ENCODE data around the gene VPS13D. TPM values are rescaled to one million over a fixed set of nuclear protein-coding genes. Genes with fewer than 3 reads are reported as not detected.
"Not testable (repeated sequence)": the region's sequence is repeated elsewhere in the genome, so short reads cannot be mapped to it uniquely, and the experiment has no call there.

VPS13D gene
- total RNA-seq, 1 experiment from 2014 or later = 11.1 TPM

DNA sequence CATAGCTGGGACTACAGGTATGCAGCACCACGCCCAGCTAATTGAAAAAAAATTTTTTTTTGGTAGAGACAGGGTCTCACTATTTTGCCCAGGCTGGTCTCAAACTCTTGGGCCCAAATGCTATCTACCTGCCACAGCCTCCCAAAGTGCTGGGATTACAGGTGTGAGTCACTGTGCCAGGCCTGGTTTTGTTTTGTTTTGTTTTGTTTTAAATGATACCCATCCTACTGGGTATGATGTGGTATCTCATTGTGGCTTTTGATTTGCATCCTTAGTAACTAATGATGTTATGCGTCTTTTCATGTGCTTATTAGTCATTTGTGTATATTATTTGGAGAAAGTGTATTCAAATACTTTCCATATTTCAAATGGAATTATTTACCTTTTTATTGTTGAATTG, 142.3 kb downstream of the VPS13D start:
- DNase-seq (ENCODE audit: low read depth) = no peak

DNA sequence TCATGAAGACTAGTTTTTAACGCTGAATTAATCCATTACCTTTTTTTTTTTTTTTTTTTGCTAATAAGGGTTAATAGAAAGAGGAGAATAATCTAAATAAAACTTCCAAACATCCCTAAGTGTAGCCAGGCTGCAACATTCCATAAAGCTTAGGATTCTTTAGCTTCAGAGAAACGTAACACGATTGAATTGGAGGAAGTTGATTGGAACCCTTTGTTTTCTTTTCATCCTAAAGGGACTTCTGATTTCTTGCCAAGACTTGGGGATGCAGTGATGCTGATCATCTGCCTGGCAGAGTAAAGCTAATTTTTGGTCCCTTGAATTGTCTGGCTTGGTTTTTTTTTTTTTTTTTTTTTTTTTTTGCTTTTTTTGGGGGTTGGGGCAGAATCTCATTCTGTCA, 142.9 kb downstream of the VPS13D start:
- no peak for DNase-seq (ENCODE audit: low read depth)

DNA sequence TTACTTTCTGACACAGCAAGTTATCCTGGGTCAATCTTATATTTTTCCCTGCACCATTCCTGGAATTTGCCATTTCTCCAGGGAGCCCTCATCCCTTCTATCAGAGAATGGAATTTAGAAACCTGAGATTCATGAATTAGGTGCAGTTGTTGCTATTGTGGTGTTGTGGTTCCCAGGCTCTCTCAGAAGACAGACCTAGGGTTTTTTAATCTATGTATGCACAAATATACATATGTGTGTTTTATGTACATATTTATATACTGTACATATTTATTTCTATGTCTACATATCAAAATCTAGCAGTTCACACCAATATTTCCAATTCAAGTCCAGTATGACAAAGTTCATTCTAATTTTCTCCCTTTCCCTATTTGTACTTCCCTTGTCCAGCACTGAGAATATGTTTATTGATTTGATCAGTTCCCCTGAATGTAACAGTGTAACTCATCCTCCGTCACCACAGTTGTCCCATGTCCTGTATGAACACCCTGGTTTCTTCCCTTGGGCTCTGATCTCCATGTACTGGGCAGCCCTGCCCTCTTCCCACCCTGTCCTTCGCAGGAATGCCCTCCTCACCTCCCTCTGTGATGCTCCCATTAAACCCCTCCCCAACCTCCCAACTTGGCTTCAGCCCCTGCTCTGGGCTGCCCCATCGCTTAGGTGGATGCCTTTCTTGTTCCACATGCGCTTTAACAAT, 145.5 kb downstream of the VPS13D start:
- DNase-seq (ENCODE audit: low read depth) = no peak

DNA sequence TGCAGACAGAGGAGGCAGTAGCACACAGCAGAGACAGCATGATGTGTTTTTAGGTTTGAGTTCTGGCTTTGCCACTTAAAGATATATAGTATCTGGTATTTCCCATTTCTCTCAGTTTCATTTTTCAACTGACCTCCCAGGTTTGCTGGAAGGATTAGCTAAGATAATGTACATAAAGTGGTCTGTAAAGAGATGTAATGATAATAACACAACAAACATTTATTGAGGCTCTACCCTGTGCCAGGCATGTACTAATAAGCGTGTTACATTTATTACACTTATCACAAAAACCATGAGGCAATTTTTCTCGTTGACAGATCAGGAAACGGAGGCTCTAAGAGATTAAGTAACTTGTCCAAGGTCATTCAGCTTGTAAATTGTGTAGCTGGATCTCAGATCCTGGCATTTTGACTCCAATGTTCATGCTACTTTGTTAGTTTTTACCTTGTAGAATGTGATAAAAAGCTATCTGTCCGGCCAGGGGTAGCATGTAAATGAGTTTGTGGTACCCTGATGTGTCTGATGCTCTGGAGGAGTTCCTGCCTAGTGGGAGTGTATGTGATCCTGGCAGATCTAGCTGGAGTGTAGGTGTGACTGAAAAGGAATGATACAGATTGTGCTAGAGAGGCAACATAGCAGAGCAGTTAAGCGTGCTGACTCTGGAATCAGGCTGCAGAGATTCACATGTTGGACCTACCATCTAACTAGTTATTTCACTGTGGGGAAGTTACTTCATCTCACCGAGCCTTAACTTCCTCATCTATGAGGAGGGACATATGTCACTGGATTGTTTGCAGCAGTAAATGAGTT, 146.6 kb downstream of the VPS13D start:
- no peak for DNase-seq (ENCODE audit: low read depth)

DNA sequence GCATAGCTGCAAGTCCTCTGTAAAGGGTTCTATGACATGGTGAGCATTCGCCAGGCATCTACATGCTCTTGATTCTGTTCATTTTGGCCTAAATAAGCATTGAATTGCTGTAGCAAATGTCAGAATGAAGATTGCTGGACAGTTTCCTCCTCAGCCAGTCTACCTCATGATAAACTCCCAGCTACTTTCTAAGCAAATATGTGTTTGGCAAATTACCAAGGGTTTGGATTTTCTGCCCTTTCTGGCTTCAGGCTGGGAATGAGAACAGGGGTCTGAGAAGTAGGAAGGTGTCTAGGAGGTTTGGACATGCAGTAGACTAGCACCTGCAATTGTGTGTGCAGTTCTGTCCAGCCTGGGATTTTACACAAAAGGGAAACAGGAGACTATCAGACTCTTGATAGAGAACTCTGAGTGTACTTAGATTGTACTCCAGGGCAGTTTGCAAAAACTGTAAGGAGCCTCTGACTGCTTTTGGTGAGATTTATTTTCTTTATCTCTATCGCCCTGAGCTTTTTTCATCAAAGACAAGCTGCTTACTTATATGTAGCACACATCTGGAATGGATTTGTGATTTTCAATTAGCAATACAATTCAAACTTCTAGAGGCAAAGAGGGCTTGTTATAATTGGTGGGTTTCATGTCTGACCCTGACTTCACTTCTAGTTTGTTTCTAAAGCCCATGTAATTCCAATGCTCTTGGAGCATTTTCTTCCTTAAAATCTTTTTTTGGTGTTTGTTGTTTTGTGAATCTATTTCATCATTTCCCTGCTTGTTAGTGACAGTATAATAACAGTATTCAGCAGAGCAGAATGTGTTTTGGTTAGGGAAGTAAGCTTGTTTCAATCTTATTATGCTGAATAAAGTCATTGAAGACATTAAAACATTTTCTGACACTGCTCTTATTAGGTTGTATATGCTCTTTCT, 150.8 kb downstream of the VPS13D start:
- DNase-seq (ENCODE audit: low read depth) = no peak

DNA sequence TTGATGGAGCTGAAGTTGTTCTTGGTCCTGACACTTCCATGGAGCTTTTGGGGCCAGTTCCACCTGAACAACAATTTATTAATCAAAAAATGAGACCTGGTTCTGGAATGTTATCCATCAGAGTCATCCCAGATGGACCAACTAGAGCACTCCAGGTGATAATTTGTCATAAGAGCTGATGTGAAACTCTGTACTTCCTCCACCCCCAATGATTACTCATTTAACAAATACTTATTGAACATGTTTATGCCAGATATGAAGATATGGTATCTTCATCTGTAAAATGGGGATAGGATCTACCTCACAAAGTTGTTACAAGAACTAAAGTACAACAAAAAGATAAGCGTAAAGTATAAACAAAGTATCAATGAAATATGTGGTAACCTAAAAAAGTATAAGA, 153.2 kb downstream of the VPS13D start:
- no peak for DNase-seq (ENCODE audit: low read depth)

DNA sequence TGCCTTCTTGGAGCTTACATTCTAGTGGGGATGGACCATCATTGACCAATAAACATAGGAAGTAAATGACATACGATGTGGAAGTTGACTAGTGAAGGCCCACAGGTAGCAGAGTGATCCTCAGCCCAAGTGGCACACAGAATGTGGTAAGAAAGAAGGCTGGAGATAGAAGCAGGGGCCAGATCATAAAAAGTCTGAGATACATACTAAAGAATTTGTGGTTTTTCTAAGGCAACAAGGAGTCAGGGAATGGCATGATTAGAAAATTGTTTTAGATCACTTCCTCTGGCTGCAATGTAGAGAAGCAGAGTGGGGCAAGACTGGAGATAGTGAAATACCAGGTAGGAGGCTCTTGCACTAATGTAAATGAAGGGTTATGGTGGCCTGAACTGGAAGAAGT, 154.0 kb downstream of the VPS13D start:
- no peak for DNase-seq (ENCODE audit: low read depth)

DNA sequence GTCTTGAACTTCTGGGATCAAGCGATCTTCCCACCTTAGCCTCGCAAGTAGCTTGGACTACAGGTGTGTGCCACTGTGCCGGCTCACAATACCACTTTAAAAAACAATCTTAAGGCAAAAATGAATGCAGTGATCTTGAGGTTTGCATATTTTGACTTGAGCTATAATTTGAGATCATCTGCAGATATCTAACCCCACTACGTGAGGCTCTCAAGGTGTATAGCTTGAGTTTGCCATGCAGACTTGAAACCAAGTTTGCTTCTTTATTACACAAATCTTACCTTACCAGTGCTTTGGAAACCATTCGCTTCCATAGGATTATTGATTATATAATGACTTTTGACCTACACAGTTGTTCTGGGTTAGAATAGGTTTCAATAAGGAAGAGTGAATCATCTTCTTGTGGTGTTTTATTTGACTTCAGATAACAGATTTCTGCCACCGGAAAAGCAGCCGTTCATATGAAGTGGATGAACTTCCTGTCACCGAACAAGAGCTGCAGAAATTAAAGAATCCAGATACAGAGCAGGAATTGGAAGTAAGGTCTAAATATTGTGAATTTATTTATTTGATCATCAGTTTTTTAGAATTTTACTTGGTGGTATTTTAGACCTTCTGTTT, 155.1 kb downstream of the VPS13D start:
- DNase-seq (ENCODE audit: low read depth) = no peak

DNA sequence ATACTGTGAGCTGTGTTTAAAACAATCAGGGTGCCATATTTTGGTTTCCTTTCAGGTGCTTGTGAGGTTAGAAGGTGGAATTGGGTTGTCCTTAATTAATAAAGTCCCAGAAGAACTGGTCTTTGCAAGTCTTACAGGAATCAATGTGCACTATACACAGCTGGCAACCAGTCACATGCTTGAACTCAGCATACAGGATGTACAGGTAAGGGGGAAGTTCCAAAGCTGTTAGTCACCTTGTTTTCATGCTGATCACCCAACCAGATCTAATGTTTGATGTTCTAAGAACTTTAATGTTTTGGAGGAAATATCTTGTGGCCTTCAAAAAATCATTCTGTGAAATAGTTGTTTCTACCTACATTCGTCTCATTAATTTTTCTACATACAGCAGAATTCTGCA, 156.3 kb downstream of the VPS13D start:
- no peak for DNase-seq (ENCODE audit: low read depth)

DNA sequence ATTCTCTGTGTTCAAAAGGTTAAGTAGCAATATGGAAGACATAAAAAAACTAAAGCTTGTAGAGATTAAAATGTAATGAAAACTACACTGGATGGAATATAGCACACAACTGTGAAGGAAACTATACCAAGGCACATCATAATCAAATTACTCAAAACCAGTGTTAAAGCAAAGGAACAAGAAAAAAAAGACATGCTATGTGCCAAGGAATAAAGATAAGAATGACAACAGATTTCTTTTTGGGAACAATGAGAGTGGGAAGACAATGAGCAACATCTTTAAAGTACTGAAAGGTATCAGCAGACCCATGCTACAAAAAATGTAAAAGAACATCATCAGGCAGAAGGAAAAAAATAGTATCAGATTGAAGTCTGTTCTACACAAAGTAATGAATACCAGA, 157.8 kb downstream of the VPS13D start:
- no peak for DNase-seq (ENCODE audit: low read depth)

DNA sequence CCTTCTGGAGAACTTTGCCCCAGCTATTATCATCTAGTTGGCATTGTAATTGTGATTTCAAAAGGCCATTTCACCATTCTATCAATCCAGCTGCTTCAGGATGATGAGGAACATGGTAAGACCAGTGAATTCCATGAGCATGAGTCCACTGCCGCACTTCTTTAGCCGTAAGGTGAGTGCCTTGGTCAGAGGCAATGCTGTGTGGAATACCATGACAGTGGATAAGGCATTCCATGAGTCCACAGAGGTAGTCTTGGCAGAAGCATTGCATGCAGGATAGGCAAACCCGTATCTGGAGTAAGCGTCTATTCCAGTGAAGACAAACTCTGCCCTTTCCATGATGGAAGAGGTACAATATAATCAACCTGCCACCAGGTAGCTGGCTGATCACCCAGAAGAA, 160.5 kb downstream of the VPS13D start:
- DNase-seq (ENCODE audit: low read depth) = not testable (repeated sequence)

DNA sequence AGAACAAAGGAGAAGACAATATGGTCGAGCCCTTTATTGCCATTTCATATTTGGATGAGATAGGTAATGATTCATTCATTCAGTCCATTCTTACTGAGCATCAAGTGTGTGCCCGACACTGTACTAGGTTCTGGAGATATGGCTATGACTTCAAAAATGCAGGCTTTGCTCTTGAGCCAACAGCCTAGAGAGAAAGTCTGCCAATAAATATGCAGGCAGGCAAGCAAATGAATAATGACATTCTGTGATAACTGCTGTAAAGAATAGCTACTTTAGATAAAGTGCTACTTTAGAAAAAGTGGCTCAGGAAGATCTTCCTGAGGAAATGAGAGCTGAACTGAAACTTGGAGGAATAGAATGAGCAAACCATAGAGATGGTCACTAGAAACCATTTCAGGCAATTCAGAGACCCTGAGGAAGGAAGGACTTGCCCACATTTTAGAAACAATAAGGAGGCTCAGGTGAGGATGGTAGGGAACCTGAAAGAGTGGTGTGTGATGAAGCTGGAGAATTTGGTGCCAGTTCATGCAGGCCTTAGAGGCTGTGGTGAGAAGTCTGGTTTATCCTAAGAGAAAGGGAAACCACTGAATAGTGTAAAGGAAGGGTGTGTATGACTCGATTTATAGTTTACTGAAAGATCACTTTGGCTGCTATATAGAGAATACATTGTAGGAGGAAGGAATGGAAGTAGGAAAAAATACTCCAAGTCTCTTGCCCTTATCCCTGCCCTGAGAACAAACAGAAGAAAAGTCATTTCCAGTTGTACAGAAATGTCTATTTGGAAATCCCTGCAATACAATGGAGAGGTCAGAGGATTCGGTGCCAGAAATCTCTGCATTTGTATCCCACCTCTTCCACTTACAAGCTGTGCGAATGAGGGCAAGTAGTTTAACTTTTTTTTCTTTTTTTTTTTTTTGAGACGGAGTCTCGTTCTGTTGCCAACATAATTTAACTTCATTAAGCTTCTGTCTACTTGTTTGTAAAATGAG, 167.9 kb downstream of the VPS13D start:
- no peak for DNase-seq (ENCODE audit: low read depth)

DNA sequence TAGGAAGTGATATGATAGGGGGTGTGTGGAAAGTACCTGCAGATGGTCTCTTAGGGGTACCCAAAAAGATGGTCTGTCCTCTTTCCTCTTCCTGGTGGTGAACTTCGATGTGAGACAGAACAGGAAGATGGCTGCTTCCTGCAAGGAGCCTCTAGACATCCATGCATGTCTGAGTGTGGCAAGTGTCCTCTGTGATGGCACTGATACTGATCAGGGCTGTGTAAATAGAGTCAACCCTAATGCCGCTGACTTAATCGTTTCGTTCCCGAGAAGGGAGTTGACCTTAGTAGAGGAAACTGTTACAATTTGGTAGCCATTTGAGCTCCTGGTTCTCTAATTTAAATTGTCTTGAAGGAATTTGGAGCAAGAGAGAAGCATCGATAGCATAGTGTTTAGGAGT, 168.6 kb downstream of the VPS13D start:
- DNase-seq (ENCODE audit: low read depth) = no peak

DNA sequence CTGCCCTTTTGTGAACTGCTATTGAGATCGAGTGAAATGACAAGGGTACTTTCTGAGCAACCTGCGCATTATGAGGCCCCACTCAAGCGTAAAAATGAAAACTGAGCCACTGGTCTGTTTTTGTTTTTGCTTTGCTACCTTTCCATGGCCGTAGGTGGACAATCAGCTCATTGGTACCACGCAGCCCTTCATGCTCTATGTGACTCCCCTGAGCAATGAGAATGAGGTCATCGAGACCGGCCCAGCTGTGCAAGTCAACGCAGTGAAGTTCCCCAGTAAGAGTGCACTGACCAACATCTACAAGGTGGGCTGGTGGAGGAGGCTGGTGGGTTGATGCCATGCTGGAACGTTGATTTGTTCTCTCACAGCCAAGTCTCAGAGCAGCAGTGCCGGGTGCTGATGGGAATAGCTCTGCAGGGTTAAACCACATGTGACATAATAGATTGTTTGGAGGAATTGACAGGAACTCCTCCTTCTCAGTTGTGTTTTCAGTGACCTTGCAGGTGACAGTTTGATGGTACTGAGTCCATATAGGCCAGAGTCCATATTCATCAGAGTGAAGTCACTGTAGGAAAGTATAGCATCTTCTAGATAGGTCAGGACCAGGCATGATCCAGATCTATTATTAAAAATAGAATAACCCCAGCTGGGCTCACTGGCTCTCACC, 170.3 kb downstream of the VPS13D start:
- DNase-seq (ENCODE audit: low read depth) = no peak

DNA sequence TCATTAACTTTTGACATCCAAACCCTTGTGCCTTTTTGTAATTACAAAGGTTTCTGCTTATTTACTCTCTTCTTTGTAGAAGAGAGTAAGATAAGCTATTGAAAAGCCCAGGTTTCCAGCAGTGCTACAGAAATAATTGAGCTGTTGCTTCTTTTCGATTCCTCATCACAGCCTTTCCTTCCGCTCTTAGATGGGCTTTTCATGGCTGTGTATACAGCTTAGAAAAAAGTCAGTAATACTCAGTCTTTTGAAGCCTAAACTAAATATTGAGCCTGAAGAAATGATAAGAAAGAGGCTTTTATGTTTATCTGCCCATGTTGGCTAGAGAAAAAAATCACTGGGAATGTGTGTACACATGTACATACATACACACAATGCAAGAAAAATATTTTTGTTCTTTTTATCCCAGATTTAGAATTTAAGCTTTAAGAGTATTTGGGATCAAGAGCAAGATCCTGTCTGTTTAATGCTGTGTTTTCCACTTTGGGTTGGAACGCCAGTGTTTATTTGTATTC, 172.4 kb downstream of the VPS13D start:
- no peak for DNase-seq (ENCODE audit: low read depth)

DNA sequence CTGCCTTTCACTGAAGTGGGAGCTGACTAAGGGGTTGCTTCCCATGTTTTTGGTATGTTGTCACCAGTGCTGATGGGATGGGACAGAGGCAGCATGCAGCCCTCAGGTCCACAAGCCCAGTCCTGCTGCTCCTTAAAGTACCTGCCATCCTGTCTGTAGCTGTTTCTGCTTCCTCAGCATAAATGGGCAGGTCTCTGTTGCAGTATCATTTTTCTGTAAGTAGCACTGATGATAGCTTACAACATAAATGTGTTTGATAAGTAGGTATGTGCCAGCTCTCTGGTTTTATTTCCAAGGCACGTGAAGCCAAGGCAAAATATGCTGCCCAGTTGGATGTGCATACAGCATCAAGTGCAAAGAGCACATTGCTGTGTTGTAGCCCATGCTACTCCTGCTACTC, 173.0 kb downstream of the VPS13D start:
- no peak for DNase-seq (ENCODE audit: low read depth)

DNA sequence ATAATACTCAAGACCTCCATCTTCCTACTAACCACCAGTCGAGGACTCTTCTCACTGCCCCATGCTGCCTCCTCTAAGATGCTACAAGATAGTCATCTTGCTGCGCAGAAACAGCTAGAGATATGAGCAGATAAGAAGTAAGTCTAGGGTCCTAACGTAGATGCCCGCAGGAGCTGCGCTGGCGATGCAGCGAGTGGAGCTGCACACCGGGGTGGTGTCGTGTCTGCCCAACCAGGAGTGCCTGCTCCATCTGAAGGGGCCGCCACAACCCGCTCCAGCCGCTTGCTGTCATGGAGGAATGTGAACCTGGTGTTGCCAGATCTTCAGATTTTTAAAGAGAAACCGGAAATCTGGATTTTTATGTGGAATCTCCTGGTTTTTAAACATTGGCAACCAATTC, 175.1 kb downstream of the VPS13D start:
- no peak for DNase-seq (ENCODE audit: low read depth)

DNA sequence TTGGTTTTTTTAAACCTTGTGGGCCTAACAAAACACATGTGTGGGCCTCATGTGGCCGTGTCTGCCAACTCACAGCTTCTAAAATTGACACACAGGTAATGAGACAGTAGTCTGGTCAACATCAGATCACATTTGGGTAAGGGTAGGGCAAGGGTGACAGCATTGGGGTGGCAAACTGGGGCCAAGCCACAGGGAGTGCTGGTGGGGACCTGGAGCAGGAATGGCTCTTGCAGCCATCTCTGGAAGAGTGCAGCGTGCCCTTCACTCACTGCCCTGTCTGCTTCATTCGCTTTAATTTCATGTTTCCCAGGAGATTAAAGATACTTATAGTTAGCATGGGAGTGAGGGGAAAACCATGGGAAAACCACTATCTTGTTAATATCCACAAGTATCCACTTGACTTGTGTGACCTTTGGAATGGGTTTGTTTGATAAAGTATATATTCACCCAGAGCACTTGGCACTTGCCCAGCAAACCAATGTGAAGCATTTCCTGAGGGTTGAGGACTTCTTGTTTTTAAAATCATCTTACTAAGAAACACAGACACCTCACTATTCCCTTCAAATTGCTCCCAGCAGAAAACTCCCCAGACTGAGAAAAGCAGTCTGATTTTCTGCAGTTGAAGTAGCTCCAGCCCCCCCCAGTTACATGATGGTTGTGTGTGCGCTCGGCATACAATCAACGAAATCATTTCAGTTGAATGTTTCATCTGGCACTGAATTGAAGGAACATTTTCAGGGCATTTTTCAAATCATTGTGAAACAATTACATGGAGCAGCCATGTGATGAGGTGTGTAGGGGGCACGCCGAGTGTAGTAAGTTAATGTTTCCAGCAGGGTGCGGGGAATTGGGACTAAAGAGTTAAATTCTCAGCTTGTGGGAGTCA, 175.7 kb downstream of the VPS13D start:
- DNase-seq (ENCODE audit: low read depth) = peak; percentile 18

All from Daoy (cell line).